ENCODE results near the gene ALDH1A1.

- TF ChIP-seq, protein P1, sequence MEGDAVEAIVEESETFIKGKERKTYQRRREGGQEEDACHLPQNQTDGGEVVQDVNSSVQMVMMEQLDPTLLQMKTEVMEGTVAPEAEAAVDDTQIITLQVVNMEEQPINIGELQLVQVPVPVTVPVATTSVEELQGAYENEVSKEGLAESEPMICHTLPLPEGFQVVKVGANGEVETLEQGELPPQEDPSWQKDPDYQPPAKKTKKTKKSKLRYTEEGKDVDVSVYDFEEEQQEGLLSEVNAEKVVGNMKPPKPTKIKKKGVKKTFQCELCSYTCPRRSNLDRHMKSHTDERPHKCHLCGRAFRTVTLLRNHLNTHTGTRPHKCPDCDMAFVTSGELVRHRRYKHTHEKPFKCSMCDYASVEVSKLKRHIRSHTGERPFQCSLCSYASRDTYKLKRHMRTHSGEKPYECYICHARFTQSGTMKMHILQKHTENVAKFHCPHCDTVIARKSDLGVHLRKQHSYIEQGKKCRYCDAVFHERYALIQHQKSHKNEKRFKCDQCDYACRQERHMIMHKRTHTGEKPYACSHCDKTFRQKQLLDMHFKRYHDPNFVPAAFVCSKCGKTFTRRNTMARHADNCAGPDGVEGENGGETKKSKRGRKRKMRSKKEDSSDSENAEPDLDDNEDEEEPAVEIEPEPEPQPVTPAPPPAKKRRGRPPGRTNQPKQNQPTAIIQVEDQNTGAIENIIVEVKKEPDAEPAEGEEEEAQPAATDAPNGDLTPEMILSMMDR (conservative IDR thresholded peaks at IDR 0.05 in 1 of 2, IDR thresholded peaks at IDR 0.05 in 1 of 2; ENCODE audit: extremely low read depth in 1 of 2, insufficient read depth in 1 of 2, low read depth in 1 of 2, low read length in 2 of 2): no peak
- no peak for TF ChIP-seq EZH2 (IDR thresholded peaks at IDR 0.05; ENCODE audit: borderline replicate concordance, low read length)
These were observed 23.3 kb downstream of the ALDH1A1 start for GRCh38 chr9:72929542-72929941.
